ENCODE data around the gene SERPINB6.
"Not testable (repeated sequence)": the region's sequence is repeated elsewhere in the genome, so short reads cannot be mapped to it uniquely, and the experiment has no call there.

Gene SERPINB6

GRCh38 chr6:2903411-2904185 is 67.8 kb downstream of the SERPINB6 start:
- not testable (repeated sequence) for DNase-seq

GRCh38 chr6:2901645-2902502 is 69.5 kb downstream of the SERPINB6 start:
- not testable (repeated sequence) for DNase-seq

DNA sequence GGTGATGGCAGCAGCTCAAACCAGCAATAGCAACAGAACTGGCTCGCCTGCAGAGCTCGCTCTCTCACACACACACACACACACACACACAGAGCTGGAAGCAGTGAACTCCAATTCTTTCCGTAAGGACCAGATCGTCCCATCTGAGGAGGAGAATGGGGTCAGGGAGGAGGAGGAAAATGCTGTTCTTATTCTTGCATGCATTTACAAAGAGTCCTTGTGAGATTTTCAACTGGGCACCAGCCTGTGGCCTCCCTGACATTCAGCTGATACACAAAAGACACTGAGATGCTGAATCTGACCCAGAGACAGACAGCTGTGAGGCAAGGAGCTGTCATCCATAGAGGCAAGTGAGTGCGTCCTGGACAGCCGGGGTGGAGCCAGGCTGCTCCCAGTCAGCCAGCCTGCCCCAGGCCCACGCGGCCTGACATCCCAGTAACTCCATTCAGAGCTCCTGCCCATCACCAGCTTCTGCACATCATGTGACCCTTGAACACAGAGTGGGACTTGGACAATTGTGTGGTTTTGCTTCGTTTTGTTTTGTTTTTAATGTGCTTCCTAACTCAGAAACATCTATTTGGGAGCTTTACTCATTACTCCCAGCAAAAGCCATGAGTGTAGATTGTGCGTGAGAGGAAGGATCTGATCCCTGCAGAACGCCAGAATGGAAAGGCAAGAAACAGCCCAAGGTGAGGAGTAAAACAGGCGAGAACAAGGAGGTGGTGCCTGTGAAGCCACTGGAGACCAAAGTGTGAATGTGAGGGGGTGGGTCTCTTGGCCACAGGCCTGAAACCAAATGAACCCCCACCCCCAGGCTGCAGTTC is 70.3 kb downstream of the SERPINB6 start:
- no peak for DNase-seq

DNA sequence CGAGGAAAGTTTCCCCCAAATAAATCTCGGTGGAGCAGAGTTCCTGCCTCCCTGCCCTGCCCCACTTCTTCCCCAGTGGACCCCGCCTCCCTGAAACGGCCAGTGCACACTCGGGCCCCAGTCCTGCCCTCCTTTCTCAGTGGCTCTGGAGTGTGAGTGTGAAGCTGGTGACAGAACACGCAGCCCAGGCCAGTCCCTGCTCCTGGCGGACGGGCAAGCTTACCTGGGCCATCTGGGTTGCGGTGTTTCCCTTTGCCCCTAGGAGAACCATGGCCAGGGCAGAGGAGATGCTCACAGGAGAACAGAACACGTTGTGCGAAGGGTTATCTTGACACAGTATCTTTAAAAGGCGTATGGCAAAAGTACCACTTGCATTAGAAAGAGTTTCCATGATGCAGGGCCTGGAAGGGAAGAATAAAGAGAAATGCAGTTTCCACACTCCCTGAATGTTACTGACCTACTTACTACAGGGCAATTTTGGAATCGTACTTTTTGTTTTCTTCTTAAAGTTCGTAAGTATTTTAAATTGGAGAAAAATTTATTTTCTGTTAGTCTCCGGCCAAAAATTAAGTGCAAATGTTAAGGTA is 71.1 kb downstream of the SERPINB6 start:
- peak; percentile 28 for DNase-seq

GRCh38 chr6:2899596-2899995 is 71.8 kb downstream of the SERPINB6 start:
- peak; percentile 87 for DNase-seq
